ENCODE data around the gene ZMYM1.

DNA sequence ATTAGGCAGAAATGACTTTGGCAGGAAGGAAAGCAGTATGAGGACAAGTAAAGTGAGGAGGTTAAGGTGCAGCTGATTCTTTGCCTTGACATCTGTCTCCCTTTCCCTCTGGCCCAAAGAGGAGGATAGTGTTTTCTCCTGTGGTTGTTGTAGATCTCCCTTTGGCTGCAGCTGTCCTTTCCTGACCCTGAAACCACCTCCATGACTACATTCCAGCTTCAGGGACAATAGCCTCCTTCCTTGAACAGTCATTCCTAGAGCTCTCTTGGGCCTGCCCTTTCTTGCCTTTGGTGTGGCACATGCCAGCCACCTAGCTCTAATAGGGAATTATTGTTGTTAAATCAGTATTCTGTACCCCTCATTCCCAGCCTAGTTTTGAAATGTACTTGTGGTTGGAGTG, 6.2 kb downstream of the ZMYM1 start:
- no peak for TF ChIP-seq POLR2AphosphoS5 (IDR thresholded peaks at IDR 0.05)
- TF ChIP-seq, protein P1, sequence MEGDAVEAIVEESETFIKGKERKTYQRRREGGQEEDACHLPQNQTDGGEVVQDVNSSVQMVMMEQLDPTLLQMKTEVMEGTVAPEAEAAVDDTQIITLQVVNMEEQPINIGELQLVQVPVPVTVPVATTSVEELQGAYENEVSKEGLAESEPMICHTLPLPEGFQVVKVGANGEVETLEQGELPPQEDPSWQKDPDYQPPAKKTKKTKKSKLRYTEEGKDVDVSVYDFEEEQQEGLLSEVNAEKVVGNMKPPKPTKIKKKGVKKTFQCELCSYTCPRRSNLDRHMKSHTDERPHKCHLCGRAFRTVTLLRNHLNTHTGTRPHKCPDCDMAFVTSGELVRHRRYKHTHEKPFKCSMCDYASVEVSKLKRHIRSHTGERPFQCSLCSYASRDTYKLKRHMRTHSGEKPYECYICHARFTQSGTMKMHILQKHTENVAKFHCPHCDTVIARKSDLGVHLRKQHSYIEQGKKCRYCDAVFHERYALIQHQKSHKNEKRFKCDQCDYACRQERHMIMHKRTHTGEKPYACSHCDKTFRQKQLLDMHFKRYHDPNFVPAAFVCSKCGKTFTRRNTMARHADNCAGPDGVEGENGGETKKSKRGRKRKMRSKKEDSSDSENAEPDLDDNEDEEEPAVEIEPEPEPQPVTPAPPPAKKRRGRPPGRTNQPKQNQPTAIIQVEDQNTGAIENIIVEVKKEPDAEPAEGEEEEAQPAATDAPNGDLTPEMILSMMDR (IDR thresholded peaks at IDR 0.05): no peak

Data from gastroesophageal sphincter (tissue), 3 donors.